Measurements from ENCODE around the gene DNPEP.
"Not testable (repeated sequence)": the region's sequence is repeated elsewhere in the genome, so short reads cannot be mapped to it uniquely, and the experiment has no call there.

The DNPEP gene

GRCh38 chr2:219396863-219397457 is 9.2 kb upstream of the DNPEP start:
- Histone ChIP-seq H3K27ac (ENCODE audit: low read depth, low read length) (no peak overlapping the region), H2AFZ (ENCODE audit: low read depth, low read length, severe bottlenecking) (no peak overlapping the region), H3K9ac (ENCODE audit: low read length) (no peak overlapping the region), H3K4me3 (ENCODE audit: insufficient read depth, low read length, poor library complexity, severe bottlenecking) (no peak overlapping the region), H3K9me2 (replicated peaks; ENCODE audit: insufficient read depth, low read length) (no peaks in the 10 kb centered on the region), H3K79me2 (ENCODE audit: insufficient read depth, low read length) (no peaks in the 10 kb centered on the region), H4K20me1 (ENCODE audit: low read depth, low read length) (no peaks in the 10 kb centered on the region), H3K27me3 (ENCODE audit: low read length) (no peaks in the 10 kb centered on the region), H3F3A (ENCODE audit: insufficient read depth) (no peaks in the 10 kb centered on the region), H3K36me3 (ENCODE audit: low read length) (no peaks in the 10 kb centered on the region), H3K9me3 (ENCODE audit: insufficient read depth, low read length) (no peaks in the 10 kb centered on the region), H3K4me2 (ENCODE audit: low read depth, low read length, poor library complexity, severe bottlenecking) (no peak overlapping the region)
- TF ChIP-seq CTCF (IDR thresholded peaks at IDR 0.05; ENCODE audit: insufficient read depth, low read length, poor library complexity, severe bottlenecking) (no peak), EZH2phosphoT487 (conservative IDR thresholded peaks at IDR 0.05; ENCODE audit: low read length) (no peak)

- no peaks in the 10 kb centered on the region for H3K9me3 ChIP-seq (ENCODE audit: insufficient read depth, low read length)
- TF ChIP-seq CTCF (IDR thresholded peaks at IDR 0.05; ENCODE audit: insufficient read depth, low read length, poor library complexity, severe bottlenecking), result no peak
- TF ChIP-seq EZH2phosphoT487 (conservative IDR thresholded peaks at IDR 0.05; ENCODE audit: low read length), result no peak
Observed at GRCh38 chr2:219395609-219396008, 7.9 kb upstream of the DNPEP start.

GRCh38 chr2:219395056-219395455 is 7.3 kb upstream of the DNPEP start:
- H3K9me2 ChIP-seq (replicated peaks; ENCODE audit: insufficient read depth, low read length); H3F3A ChIP-seq (ENCODE audit: insufficient read depth); H3K4me3 ChIP-seq (ENCODE audit: insufficient read depth, low read length, poor library complexity, severe bottlenecking); H4K20me1 ChIP-seq (ENCODE audit: low read depth, low read length); H3K9ac ChIP-seq (ENCODE audit: low read length); H3K79me2 ChIP-seq (ENCODE audit: insufficient read depth, low read length); H3K27me3 ChIP-seq (ENCODE audit: low read length); H2AFZ ChIP-seq (ENCODE audit: low read depth, low read length, severe bottlenecking); H3K4me2 ChIP-seq (ENCODE audit: low read depth, low read length, poor library complexity, severe bottlenecking); H3K27ac ChIP-seq (ENCODE audit: low read depth, low read length); H3K9me3 ChIP-seq (ENCODE audit: insufficient read depth, low read length); H3K36me3 ChIP-seq (ENCODE audit: low read length): not testable (repeated sequence)

More at GRCh38 chr2:219395609-219396008, 7.9 kb upstream of the DNPEP start:
- Histone ChIP-seq H3K27me3 (ENCODE audit: low read length) (no peaks in the 10 kb centered on the region), H3K27ac (ENCODE audit: low read depth, low read length) (no peak overlapping the region), H3F3A (ENCODE audit: insufficient read depth) (no peaks in the 10 kb centered on the region), H3K9ac (ENCODE audit: low read length) (no peak overlapping the region), H4K20me1 (ENCODE audit: low read depth, low read length) (no peaks in the 10 kb centered on the region), H3K79me2 (ENCODE audit: insufficient read depth, low read length) (no peaks in the 10 kb centered on the region), H3K9me2 (replicated peaks; ENCODE audit: insufficient read depth, low read length) (no peaks in the 10 kb centered on the region), H3K4me3 (ENCODE audit: insufficient read depth, low read length, poor library complexity, severe bottlenecking) (no peak overlapping the region), H2AFZ (ENCODE audit: low read depth, low read length, severe bottlenecking) (no peak overlapping the region), H3K4me2 (ENCODE audit: low read depth, low read length, poor library complexity, severe bottlenecking) (no peak overlapping the region), H3K36me3 (ENCODE audit: low read length) (no peaks in the 10 kb centered on the region)

- Histone ChIP-seq H3K9me2 (replicated peaks; ENCODE audit: insufficient read depth, low read length) (no peaks in the 10 kb centered on the region), H3K9ac (ENCODE audit: low read length) (no peak overlapping the region), H4K20me1 (ENCODE audit: low read depth, low read length) (no peaks in the 10 kb centered on the region), H3K27ac (ENCODE audit: low read depth, low read length) (no peak overlapping the region), H3K36me3 (ENCODE audit: low read length) (no peaks in the 10 kb centered on the region), H3K4me3 (ENCODE audit: insufficient read depth, low read length, poor library complexity, severe bottlenecking) (no peak overlapping the region), H3K27me3 (ENCODE audit: low read length) (no peaks in the 10 kb centered on the region), H2AFZ (ENCODE audit: low read depth, low read length, severe bottlenecking) (no peak overlapping the region), H3F3A (ENCODE audit: insufficient read depth) (no peaks in the 10 kb centered on the region), H3K4me2 (ENCODE audit: low read depth, low read length, poor library complexity, severe bottlenecking) (no peak overlapping the region), H3K9me3 (ENCODE audit: insufficient read depth, low read length) (no peaks in the 10 kb centered on the region), H3K79me2 (ENCODE audit: insufficient read depth, low read length) (no peaks in the 10 kb centered on the region)
- TF ChIP-seq CTCF (IDR thresholded peaks at IDR 0.05; ENCODE audit: insufficient read depth, low read length, poor library complexity, severe bottlenecking), result no peak
- no peak for TF ChIP-seq EZH2phosphoT487 (conservative IDR thresholded peaks at IDR 0.05; ENCODE audit: low read length)
Observed at GRCh38 chr2:219392754-219393153, 5.0 kb upstream of the DNPEP start.
